Lower leg skin (tissue), 3 donors: ENCODE data around the gene KIDINS220.

ENCODE experiments used
- CTCF ChIP-seq, 3 donors: fragments of 450-650 bp; IDR thresholded peaks; one replicate each; pipeline ENCODE4 v1.5.1; 2016; ENCODE audit warnings: antibody characterized with exemption in 3 of 3, mild to moderate bottlenecking in 3 of 3, moderate library complexity in 2 of 3
- POLR2A ChIP-seq, 2 donors: fragments of 450-650 bp; IDR thresholded peaks; one replicate each; pipeline ENCODE4 v1.6.1; 2016 to 2017; ENCODE audit warnings: antibody characterized with exemption in 2 of 2, mild to moderate bottlenecking in 1 of 2, moderate library complexity in 1 of 2

- TF ChIP-seq CTCF (IDR thresholded peaks at IDR 0.05) (no peak), POLR2A (IDR thresholded peaks at IDR 0.05) (no peak)
These were observed 38.4 kb downstream of the KIDINS220 start for GRCh38 chr2:8799004-8799403.
